ENCODE measurements around the gene PTPRZ1.

GRCh38 chr7:121901026-121901425, 28.1 kb downstream of the PTPRZ1 start:
- TF ChIP-seq YY1 (IDR thresholded peaks at IDR 0.05; ENCODE audit: insufficient read depth, insufficient replicate concordance, low read depth, low read length) (no peak), POLR2A (IDR thresholded peaks at IDR 0.05; ENCODE audit: insufficient read depth in 1 of 2, low read depth in 2 of 2, low read length in 2 of 2) (no peak), ZKSCAN5 (CRISPR knock-in tag; IDR thresholded peaks at IDR 0.05) (no peak), STAG1 (CRISPR knock-in tag; IDR thresholded peaks at IDR 0.05) (no peak), SRSF9 (IDR thresholded peaks at IDR 0.05; ENCODE audit: borderline replicate concordance, insufficient read depth, low read depth, low read length, poor library complexity, severe bottlenecking) (no peak)
